Epidermal melanocyte (primary cell): ENCODE data around the gene RELN.
"Not testable (repeated sequence)": the region's sequence is repeated elsewhere in the genome, so short reads cannot be mapped to it uniquely, and the experiment has no call there.

Experiments
- DNase-seq: peaks from one replicate; pipeline ENCODE4 v3.0.0; 2011; ENCODE audit warnings: low spot score; ENCODE audit not compliant: insufficient read length

The RELN gene

GRCh38 chr7:103794424-103794823 is 195.0 kb downstream of the RELN start:
- no peak for DNase-seq

DNA sequence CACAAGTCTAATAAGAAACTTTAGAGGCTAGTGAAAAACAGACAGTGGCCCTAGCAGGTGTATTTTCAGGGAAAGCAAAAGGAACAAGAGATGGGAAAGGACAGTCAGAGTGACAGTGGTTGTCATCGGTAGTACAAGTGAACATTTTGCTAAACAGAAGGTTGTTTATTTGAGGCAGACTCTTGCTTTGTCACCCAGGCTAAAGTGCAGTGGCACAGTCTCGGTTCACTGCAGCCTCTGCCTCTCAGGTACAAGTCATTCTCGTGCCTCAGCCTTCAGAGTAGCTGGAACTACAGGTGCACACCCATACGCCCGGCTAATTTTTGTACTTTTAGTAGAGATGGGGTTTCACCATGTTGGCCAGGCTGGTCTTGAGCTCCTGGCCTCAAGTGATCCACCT is 195.8 kb downstream of the RELN start:
- no peak for DNase-seq

DNA sequence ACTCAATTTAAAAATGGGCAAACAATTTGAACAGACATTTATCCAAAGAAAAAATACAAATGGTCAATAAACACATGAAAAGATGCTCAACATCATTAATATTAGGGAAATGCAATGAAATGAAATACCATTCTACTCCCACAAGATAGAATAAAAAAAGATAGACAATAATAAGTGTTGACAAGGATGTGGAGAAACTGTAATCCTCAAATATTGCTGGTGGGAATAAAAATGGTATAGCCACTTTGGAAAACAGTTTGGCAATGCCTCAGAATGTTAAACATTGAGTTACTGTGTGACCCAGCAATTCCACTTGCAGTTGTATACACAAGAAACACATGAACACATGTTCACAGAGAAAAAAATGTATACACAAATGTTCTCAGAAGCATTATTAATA is 197.6 kb downstream of the RELN start:
- no peak for DNase-seq

DNA sequence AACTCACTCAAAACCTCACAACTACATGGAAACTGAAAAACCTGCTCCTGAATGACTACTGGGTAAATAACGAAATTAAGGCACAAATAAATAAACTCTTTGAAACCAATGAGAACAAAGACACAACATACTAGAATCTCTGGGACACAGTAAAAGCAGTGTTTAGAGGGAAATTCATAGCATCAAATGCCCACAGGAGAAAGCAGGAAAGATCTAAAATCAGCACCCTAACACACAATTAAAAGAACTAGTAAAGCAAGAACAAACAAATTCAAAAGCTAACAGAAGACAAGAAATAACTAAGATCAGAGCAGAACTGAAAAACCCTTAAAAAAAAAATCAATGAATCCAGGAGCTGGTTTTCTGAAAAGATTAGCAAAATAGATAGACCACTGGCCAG is 202.4 kb downstream of the RELN start:
- DNase-seq: not testable (repeated sequence)

- no peak for DNase-seq
Measured at GRCh38 chr7:103784646-103785286, 204.7 kb downstream of the RELN start.

DNA sequence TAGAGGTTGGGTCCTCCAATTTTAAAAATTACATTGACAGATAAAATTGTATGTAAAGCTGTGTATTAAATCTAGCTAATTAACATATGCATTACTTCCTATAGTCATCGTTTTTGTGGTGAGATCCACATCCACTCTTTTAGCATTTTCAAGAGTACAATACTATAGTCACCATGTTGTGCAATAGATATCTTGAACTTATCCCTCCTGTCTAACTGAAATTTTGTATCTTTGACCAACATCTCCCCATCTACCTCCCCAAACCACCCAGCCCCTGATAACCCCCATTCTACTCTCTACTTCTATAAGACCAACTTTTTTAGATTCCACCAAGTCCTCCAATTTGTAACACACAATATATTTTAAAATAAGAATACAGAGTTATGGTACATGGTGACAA is 208.0 kb downstream of the RELN start:
- no peak for DNase-seq

DNA sequence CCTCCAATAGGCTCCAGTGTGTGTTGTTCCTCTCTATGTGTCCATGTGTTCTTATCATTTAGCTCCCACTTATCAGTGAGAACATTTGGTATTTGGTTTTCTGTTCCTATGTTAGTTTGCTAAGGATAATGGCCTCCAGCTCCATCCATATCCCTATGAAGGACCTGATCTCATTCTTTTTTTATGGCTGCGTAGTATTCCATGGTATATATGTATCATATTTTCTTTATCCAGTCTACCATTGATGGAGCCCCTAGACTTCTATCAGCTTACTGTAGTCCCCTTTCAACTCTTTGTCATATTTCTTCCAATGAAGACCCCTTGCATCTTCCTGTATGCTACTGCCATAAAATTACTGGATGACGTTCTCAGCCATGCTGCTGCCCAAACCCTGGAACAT is 208.9 kb downstream of the RELN start:
- DNase-seq: not testable (repeated sequence)

DNA sequence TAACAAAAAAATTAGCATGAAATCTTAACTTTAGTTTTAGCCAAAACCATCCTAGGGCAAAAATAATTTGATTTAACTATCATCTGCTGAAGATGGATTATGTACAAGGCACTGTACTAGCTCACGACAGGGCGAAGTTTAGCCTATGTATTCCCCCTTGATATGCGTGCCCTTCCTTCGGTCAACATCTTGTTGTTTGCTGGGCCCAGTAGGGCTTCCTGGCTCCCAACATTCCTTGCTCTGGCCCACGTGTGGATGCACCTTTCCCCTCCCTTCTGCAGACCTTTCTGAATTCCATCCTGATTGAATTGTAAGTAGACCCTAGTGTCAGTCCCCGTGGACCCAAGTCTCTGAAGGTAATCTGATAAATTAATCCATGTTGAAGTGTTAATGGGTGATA is 212.0 kb downstream of the RELN start:
- DNase-seq: no peak

DNA sequence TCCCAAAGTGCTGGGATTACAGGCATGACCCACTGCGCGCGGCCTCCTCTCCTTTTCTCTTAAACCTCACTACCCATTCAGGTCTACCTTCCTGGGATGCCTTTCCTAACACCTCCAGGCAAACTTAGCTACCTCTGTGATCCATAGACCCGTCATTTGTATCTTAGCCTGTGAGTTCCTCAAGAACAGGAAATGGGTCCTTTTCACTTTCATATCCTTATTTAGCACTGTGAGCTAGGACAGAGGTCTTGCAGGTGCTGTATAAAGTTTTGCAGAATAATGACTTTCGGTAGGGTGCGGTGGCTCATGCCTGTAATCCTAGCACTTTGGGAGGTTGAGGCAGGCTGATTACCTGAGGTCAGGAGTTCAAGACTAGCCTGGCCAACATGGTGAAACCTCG is 215.7 kb downstream of the RELN start:
- no peak for DNase-seq

GRCh38 chr7:103772171-103772773 is 217.2 kb downstream of the RELN start:
- DNase-seq: no peak

- no peak for DNase-seq
Measured at GRCh38 chr7:103771294-103771693, 218.2 kb downstream of the RELN start.

- no peak for DNase-seq
Measured at GRCh38 chr7:103766660-103767059, 222.8 kb downstream of the RELN start.

DNA sequence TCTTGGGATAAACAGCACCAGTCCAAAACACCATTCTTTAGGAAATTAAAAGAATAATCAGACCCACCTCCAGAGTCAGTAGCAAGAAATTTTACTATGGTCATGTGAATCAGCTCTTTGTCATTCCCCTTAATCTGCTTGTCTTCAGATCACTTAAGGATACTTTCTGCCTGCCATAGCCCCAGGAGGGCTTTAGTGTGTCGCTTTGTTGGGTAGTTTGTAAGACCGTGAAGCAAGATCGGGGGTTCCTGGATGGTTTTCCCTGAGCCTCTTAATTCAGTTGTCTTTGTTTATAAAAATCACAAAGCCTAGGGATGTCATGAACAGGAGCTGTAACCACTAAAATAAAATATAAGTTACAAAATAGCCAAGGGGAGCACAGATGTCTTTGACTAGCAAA is 223.6 kb downstream of the RELN start:
- DNase-seq: no peak

DNA sequence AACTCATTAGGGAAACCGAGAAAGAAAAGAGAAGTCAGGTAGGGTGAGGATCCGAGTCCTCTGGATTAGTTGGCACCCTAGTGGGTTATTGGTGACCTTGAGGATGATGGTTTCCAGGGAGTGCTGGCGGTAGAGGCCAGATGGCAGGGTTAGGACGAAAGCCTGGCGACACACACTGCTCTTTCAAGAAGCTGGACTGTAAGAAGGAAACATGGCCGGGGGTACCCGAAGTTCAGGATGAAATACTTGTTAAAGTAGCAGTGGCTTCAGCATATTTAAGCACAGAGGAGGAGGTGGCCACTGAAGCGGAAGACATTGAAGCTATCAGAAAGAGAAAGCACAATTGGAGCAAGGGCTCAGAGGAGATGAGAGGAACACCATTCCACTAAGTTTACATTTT is 224.6 kb downstream of the RELN start:
- no peak for DNase-seq

GRCh38 chr7:103762877-103763276 is 226.6 kb downstream of the RELN start:
- no peak for DNase-seq

DNA sequence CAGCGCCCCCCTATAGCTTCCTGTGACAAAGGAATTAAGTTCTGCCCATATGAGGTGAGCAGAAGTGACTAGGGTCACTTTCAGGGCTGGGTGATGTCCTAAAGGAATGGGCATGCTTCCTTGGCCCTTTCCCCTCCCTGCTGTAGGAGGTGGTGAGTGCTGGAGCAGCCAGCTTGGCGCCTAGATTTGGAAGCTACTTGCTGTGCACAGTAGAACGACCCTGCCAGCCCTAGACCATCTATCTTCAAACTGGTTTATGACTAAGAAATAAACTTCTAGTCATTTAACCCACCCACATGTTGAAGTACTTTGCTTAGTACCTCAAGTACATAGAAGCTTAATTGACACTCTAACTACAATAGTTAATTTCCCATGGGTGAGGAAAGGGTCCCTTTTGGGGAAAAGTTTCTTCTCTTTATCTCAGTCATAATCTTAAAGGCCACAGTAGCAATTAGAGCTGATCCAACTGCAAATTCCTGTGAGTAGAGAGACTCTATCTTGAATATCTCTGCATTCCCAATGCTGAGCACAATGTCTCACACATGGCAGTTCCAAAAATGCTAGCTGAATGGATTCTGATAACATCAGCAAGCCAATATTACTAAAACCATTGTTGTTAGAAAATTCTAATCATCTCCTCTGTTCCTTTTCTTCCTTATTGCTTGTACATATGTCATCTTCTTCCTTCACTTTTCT is 227.2 kb downstream of the RELN start:
- DNase-seq: no peak

DNA sequence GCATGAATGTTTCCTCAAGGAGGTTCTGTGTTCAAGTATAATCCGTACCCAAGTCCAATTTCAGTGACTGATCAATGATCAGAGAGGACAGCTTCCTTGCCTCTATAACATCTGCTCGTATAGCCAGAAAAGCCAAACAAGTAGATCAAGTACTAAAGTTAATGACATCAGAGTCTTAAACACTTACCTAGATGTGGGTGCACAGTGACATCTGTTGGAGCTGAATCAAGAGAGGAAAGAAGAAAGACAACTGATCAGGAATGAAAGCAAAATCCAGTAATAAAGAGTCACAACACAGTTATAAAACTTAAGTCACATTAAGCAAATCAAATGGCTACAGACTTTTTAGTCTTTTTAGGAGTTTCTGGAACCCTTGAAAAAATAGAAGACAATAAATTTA is 236.5 kb downstream of the RELN start:
- DNase-seq: no peak

DNA sequence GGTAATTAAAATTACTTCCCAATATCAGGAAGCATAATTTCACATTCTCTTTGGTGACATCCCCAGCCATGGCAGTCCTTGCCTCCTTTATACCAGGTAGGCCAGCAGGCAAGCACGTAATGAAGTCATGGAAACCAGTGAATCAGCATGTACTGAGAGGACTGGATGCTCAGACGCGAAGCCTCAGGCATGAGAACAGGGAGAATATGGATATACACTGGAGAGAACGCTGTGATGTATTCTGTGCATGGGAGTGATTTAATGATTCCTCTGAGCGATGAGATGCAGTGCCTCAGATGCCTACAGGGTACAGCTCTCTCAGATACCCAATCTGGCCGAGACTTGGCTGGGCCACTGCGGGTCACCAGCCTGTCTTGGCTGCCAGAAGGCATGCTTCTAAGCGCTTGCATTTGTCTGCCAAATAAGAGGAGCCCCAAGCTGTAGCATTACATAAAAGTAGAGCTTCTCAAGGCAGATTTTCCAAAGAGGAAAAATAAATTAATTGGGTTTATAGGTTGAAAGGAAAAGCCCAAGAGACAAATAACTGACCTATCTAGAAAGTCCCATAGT is 238.1 kb downstream of the RELN start:
- no peak for DNase-seq

- DNase-seq: no peak
Measured at GRCh38 chr7:103748680-103749079, 240.8 kb downstream of the RELN start.

DNA sequence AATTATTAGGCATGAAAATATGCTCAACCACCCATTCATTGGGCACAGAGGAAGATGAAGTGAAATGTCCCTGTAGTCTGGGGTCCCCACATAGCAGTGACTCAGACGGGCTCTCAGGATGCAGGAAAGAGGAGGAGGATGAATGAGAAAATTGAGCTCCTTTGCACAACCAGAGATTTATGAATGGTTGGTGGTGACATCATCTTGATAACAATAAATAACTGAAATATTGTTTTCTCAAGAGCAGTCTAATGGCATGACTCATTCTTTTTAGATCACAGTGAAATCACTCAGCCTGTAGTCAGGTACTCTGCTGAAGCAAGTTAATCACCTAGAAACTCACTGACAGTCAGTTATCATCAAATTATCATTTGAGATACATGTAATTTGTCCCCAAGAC is 254.1 kb downstream of the RELN start:
- no peak for DNase-seq

- DNase-seq: no peak
Measured at GRCh38 chr7:103731169-103731568, 258.3 kb downstream of the RELN start.

DNA sequence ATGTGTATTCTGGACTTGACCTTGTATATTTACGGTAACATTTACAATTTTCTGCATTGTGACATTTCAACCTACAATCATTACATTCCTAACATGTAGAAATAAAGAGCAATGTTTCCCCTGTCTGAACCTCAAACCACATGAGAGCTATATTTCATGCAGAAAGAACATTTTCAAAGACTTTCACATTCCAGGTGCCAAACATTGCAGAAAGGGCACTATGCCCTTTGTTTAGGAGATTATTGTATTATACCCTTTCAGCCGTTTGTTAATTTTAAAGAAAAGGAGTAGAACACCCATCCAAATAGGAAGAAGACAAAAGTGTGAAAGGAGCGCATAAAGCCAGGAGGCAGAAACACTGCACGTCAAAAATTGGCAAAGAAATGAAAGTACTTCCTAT is 260.4 kb downstream of the RELN start:
- no peak for DNase-seq
